ENCODE results near the gene ELL2. TPM values are rescaled to one million over a fixed set of nuclear protein-coding genes. Genes with fewer than 3 reads are reported as not detected.

Gene ELL2
- total RNA-seq, 1 donor from 2014 or later, result 118 TPM

GRCh38 chr5:95878417-95879323 lies 83.0 kb downstream of the ELL2 start:
- H3K4me3 ChIP-seq (ENCODE audit: insufficient read depth, low read depth, low read length), result no peak overlapping the region
- no peak for TF ChIP-seq CTCF (IDR thresholded peaks at IDR 0.05; ENCODE audit: insufficient read depth, low read depth, low read length)
- no peak for TF ChIP-seq EZH2 (IDR thresholded peaks at IDR 0.05; ENCODE audit: insufficient read depth, low read length)
- FAIRE-seq (no peak), DNase-seq (ENCODE audit: low read depth) (peak; percentile 30)
- H3K27ac Mint-ChIP-seq (ENCODE audit: unreplicated experiment), result no peak overlapping the region
- peaks cover 2% of the 10 kb centered on the region for H3K4me1 Mint-ChIP-seq (ENCODE audit: low read depth, unreplicated experiment)
- no peak overlapping the region for H2AFZ ChIP-seq (ENCODE audit: low read depth, low read length)
- H3K4me2 ChIP-seq (ENCODE audit: low read length), result no peak overlapping the region
- H3K9ac ChIP-seq (ENCODE audit: low read length), result no peak overlapping the region
- no peaks in the 10 kb centered on the region for H3K9me3 ChIP-seq (ENCODE audit: insufficient read depth, low read depth, low read length)
- no peaks in the 10 kb centered on the region for H3K4me1 ChIP-seq (ENCODE audit: insufficient read depth, low read length)
- no peaks in the 10 kb centered on the region for H3K27me3 Mint-ChIP-seq (ENCODE audit: low read depth, unreplicated experiment)
- no peaks in the 10 kb centered on the region for H3K9me3 Mint-ChIP-seq (ENCODE audit: unreplicated experiment)
- peak overlapping the region; percentile 50 for H3K4me3 Mint-ChIP-seq (ENCODE audit: unreplicated experiment)
- no peaks in the 10 kb centered on the region for H3K36me3 ChIP-seq (ENCODE audit: insufficient read depth, low read length)
- no peaks in the 10 kb centered on the region for H3K27me3 ChIP-seq (ENCODE audit: insufficient read depth, low read length)
- H3K27ac ChIP-seq (ENCODE audit: low read depth, low read length), result no peak overlapping the region
- H3K79me2 ChIP-seq (ENCODE audit: insufficient read depth, low read length), result no peaks in the 10 kb centered on the region
- no peaks in the 10 kb centered on the region for H4K20me1 ChIP-seq (ENCODE audit: insufficient read depth, low read length)
- H3K36me3 Mint-ChIP-seq (ENCODE audit: low read depth, unreplicated experiment), result peaks cover 2% of the 10 kb centered on the region

- Histone ChIP-seq H3K4me3 (ENCODE audit: insufficient read depth, low read depth, low read length) (no peak overlapping the region), H4K20me1 (ENCODE audit: insufficient read depth, low read length) (no peaks in the 10 kb centered on the region), H3K27ac (ENCODE audit: low read depth, low read length) (no peak overlapping the region), H3K4me2 (ENCODE audit: low read length) (no peak overlapping the region), H3K27me3 (ENCODE audit: insufficient read depth, low read length) (no peaks in the 10 kb centered on the region), H3K9me3 (ENCODE audit: insufficient read depth, low read depth, low read length) (no peaks in the 10 kb centered on the region), H3K79me2 (ENCODE audit: insufficient read depth, low read length) (no peaks in the 10 kb centered on the region), H3K9ac (ENCODE audit: low read length) (no peak overlapping the region), H3K4me1 (ENCODE audit: insufficient read depth, low read length) (no peaks in the 10 kb centered on the region), H3K36me3 (ENCODE audit: insufficient read depth, low read length) (no peaks in the 10 kb centered on the region), H2AFZ (ENCODE audit: low read depth, low read length) (no peak overlapping the region)
- no peak overlapping the region for H3K4me3 Mint-ChIP-seq (ENCODE audit: unreplicated experiment)
- H3K27ac Mint-ChIP-seq (ENCODE audit: unreplicated experiment), result no peak overlapping the region
- no peak for TF ChIP-seq EZH2 (IDR thresholded peaks at IDR 0.05; ENCODE audit: insufficient read depth, low read length)
- TF ChIP-seq CTCF (IDR thresholded peaks at IDR 0.05; ENCODE audit: insufficient read depth, low read depth, low read length), result no peak
- no peaks in the 10 kb centered on the region for H3K9me3 Mint-ChIP-seq (ENCODE audit: unreplicated experiment)
- no peaks in the 10 kb centered on the region for H3K4me1 Mint-ChIP-seq (ENCODE audit: low read depth, unreplicated experiment)
- H3K36me3 Mint-ChIP-seq (ENCODE audit: low read depth, unreplicated experiment), result no peaks in the 10 kb centered on the region
- no peaks in the 10 kb centered on the region for H3K27me3 Mint-ChIP-seq (ENCODE audit: low read depth, unreplicated experiment)
- FAIRE-seq, result no peak
- no peak for DNase-seq (ENCODE audit: low read depth)
Observed at GRCh38 chr5:95876782-95877181, 84.9 kb downstream of the ELL2 start.

GRCh38 chr5:95874246-95874645 lies 87.4 kb downstream of the ELL2 start:
- Mint-ChIP-seq H3K27me3 (ENCODE audit: low read depth, unreplicated experiment) (no peaks in the 10 kb centered on the region), H3K4me3 (ENCODE audit: unreplicated experiment) (no peak overlapping the region), H3K9me3 (ENCODE audit: unreplicated experiment) (no peaks in the 10 kb centered on the region), H3K27ac (ENCODE audit: unreplicated experiment) (no peak overlapping the region), H3K36me3 (ENCODE audit: low read depth, unreplicated experiment) (no peaks in the 10 kb centered on the region), H3K4me1 (ENCODE audit: low read depth, unreplicated experiment) (peaks cover 13% of the 10 kb centered on the region)
- H3K9ac ChIP-seq (ENCODE audit: low read length), result no peak overlapping the region
- no peak overlapping the region for H3K4me3 ChIP-seq (ENCODE audit: insufficient read depth, low read depth, low read length)
- no peak for DNase-seq (ENCODE audit: low read depth)
- no peaks in the 10 kb centered on the region for H3K9me3 ChIP-seq (ENCODE audit: insufficient read depth, low read depth, low read length)
- H3K79me2 ChIP-seq (ENCODE audit: insufficient read depth, low read length), result no peaks in the 10 kb centered on the region
- H4K20me1 ChIP-seq (ENCODE audit: insufficient read depth, low read length), result no peaks in the 10 kb centered on the region
- H3K27ac ChIP-seq (ENCODE audit: low read depth, low read length), result no peak overlapping the region
- H3K27me3 ChIP-seq (ENCODE audit: insufficient read depth, low read length), result no peaks in the 10 kb centered on the region
- H3K4me2 ChIP-seq (ENCODE audit: low read length), result no peak overlapping the region
- H3K4me1 ChIP-seq (ENCODE audit: insufficient read depth, low read length), result peaks cover 16% of the 10 kb centered on the region
- FAIRE-seq, result no peak
- no peaks in the 10 kb centered on the region for H3K36me3 ChIP-seq (ENCODE audit: insufficient read depth, low read length)
- no peak for TF ChIP-seq CTCF (IDR thresholded peaks at IDR 0.05; ENCODE audit: insufficient read depth, low read depth, low read length)
- no peak for TF ChIP-seq EZH2 (IDR thresholded peaks at IDR 0.05; ENCODE audit: insufficient read depth, low read length)
- H2AFZ ChIP-seq (ENCODE audit: low read depth, low read length), result no peak overlapping the region

Measured in astrocyte (in vitro differentiated cells and primary cell).